PC-3 (cell line): ENCODE data around the gene SRXN1. TPM values are rescaled to one million over a fixed set of nuclear protein-coding genes. Genes with fewer than 3 reads are reported as not detected.

Experiments
- ATAC-seq: fragments of 200-7000 bp; cut with Tn5 transposase; 2 replicates; pipeline ENCODE4 v1.9.1; 2020; ENCODE audit warnings: mild to moderate bottlenecking, moderate library complexity
- BruUV-seq: library from RNA; stranded (reverse); fragments of 400-500 nt; replicated peaks from 2 replicates; lab custom pipeline; 2021; lab: Mats Ljungman, UMichigan
- CTCF ChIA-PET: fragments of 300-600 bp; sonication (Branson Sonifier 250); formaldehyde crosslinking; loops from one replicate; lab custom pipeline; 2022; ENCODE audit warnings: antibody characterized with exemption; lab: Charles Lee
- POLR2A ChIA-PET: fragments of 300-600 bp; sonication (Branson Sonifier 250); formaldehyde crosslinking; loops from one replicate; lab custom pipeline; 2022; ENCODE audit warnings: antibody characterized with exemption; ENCODE audit not compliant: unreplicated experiment; lab: Charles Lee
- DNase-seq: peaks from one replicate; pipeline ENCODE4 v3.0.0-alpha.2; 2015
- H2AFZ ChIP-seq: fragments of 300-600 bp; sonication (generic); 2 replicates; pipeline ENCODE4 v1.6.0; 2016; ENCODE audit warnings: antibody characterized with exemption, low read length
- H3F3A ChIP-seq: fragments of 300-600 bp; sonication (generic); one replicate; pipeline ENCODE4 v1.6.0; 2017; ENCODE audit warnings: antibody characterized with exemption, low read length, control low read depth, mild to moderate bottlenecking; ENCODE audit not compliant: unreplicated experiment
- H3K27ac ChIP-seq: fragments of 300-600 bp; sonication (generic); 2 replicates; pipeline ENCODE4 v1.5.1; 2016; ENCODE audit warnings: mild to moderate bottlenecking, low read length
- H3K27me3 ChIP-seq: fragments of 300-600 bp; sonication (generic); 2 replicates; pipeline ENCODE4 v1.6.1; 2016; ENCODE audit warnings: low read length, mixed read lengths
- H3K36me3 ChIP-seq: fragments of 300-600 bp; sonication (generic); 2 replicates; pipeline ENCODE4 v1.6.1; 2016; ENCODE audit warnings: low read depth, mixed run types, low read length, mixed read lengths
- H3K4me1 ChIP-seq: fragments of 300-600 bp; sonication (generic); 2 replicates; pipeline ENCODE4 v1.5.1; 2016; ENCODE audit warnings: low read length; ENCODE audit not compliant: insufficient read depth
- H3K4me2 ChIP-seq: fragments of 300-600 bp; sonication (generic); 2 replicates; pipeline ENCODE4 v1.6.0; 2016; ENCODE audit warnings: low read length
- H3K4me3 ChIP-seq: fragments of 300-600 bp; sonication (generic); 2 replicates; pipeline ENCODE4 v1.5.1; 2016; ENCODE audit warnings: mild to moderate bottlenecking, low read length, mixed read lengths
- H3K79me2 ChIP-seq: fragments of 300-600 bp; sonication (generic); 2 replicates; pipeline ENCODE4 v1.6.1; 2017; ENCODE audit warnings: low read length, mixed read lengths
- H3K9ac ChIP-seq: fragments of 300-600 bp; sonication (generic); 2 replicates; pipeline ENCODE4 v1.6.0; 2016; ENCODE audit warnings: mild to moderate bottlenecking, low read length
- H3K9me2 ChIP-seq: fragments of 300-600 bp; sonication (generic); replicated peaks from 2 replicates; pipeline ENCODE4 v1.6.1; 2016; ENCODE audit warnings: mixed run types, low read length, mixed read lengths
- H3K9me3 ChIP-seq: fragments of 300-600 bp; sonication (generic); 2 replicates; pipeline ENCODE4 v1.6.1; 2016; ENCODE audit warnings: low read length, mixed read lengths
- H4K20me1 ChIP-seq: fragments of 300-600 bp; sonication (generic); 2 replicates; pipeline ENCODE4 v1.6.1; 2016; ENCODE audit warnings: low read length, mixed read lengths
- EZH2 ChIP-seq: fragments of 300-600 bp; sonication (generic); IDR thresholded peaks from one replicate; pipeline ENCODE4 v1.6.1; 2017; ENCODE audit warnings: antibody characterized with exemption, mild to moderate bottlenecking, low read length; ENCODE audit not compliant: unreplicated experiment
- EZH2phosphoT487 ChIP-seq: fragments of 300-600 bp; sonication (generic); IDR thresholded peaks from 2 replicates; pipeline ENCODE4 v1.6.1; 2018; ENCODE audit warnings: mild to moderate bottlenecking, antibody characterized with exemption, low read length, borderline replicate concordance
- intact Hi-C: fragments of 100-400 bp; cut with micrococcal nuclease; formaldehyde crosslinking; loops from 2 replicates; pipeline ENCODE4 v1.9.0; 2023
- total RNA-seq: library from RNA; depleted of rRNA; stranded (reverse); fragments of >200 nt; gene quantifications from 2 replicates; pipeline ENCODE4 v1.2.3, GENCODE V29; 2014
- TF ChIP-seq, protein P1 (sequence below): fragments of 300-600 bp; sonication (generic); conservative IDR thresholded peaks from 2 replicates; pipeline ENCODE4 v1.5.1; 2017; ENCODE audit warnings: antibody characterized with exemption, low read depth, mild to moderate bottlenecking, low read length

The SRXN1 gene
- total RNA-seq, 1 experiment from 2014 or later, result 105 TPM

- H4K20me1 ChIP-seq, result no peaks in the 10 kb centered on the region
- TF ChIP-seq EZH2phosphoT487, result no peak
- TF ChIP-seq, protein P1, sequence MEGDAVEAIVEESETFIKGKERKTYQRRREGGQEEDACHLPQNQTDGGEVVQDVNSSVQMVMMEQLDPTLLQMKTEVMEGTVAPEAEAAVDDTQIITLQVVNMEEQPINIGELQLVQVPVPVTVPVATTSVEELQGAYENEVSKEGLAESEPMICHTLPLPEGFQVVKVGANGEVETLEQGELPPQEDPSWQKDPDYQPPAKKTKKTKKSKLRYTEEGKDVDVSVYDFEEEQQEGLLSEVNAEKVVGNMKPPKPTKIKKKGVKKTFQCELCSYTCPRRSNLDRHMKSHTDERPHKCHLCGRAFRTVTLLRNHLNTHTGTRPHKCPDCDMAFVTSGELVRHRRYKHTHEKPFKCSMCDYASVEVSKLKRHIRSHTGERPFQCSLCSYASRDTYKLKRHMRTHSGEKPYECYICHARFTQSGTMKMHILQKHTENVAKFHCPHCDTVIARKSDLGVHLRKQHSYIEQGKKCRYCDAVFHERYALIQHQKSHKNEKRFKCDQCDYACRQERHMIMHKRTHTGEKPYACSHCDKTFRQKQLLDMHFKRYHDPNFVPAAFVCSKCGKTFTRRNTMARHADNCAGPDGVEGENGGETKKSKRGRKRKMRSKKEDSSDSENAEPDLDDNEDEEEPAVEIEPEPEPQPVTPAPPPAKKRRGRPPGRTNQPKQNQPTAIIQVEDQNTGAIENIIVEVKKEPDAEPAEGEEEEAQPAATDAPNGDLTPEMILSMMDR, result no peak
- no peak overlapping the region for H2AFZ ChIP-seq
- ChIA-PET CTCF (no interaction called here), POLR2A (no interaction called here)
- no peaks in the 10 kb centered on the region for H3K36me3 ChIP-seq
- no peak overlapping the region for H3K4me2 ChIP-seq
- no peak overlapping the region for H3K4me3 ChIP-seq
- no TSS peak for BruUV-seq
- no peaks in the 10 kb centered on the region for H3F3A ChIP-seq
- H3K79me2 ChIP-seq, result no peaks in the 10 kb centered on the region
- ATAC-seq, result no peak
- intact Hi-C loops, result no loop called here
- peaks cover 75% of the 10 kb centered on the region for H3K27me3 ChIP-seq
- no peaks in the 10 kb centered on the region for H3K4me1 ChIP-seq
- H3K9me2 ChIP-seq, result no peaks in the 10 kb centered on the region
- H3K9me3 ChIP-seq, result no peaks in the 10 kb centered on the region
- H3K9ac ChIP-seq, result no peak overlapping the region
- no peak for DNase-seq
- H3K27ac ChIP-seq, result no peak overlapping the region
These were observed 35.8 kb upstream of the SRXN1 start for GRCh38 chr20:688809-689212.

DNA sequence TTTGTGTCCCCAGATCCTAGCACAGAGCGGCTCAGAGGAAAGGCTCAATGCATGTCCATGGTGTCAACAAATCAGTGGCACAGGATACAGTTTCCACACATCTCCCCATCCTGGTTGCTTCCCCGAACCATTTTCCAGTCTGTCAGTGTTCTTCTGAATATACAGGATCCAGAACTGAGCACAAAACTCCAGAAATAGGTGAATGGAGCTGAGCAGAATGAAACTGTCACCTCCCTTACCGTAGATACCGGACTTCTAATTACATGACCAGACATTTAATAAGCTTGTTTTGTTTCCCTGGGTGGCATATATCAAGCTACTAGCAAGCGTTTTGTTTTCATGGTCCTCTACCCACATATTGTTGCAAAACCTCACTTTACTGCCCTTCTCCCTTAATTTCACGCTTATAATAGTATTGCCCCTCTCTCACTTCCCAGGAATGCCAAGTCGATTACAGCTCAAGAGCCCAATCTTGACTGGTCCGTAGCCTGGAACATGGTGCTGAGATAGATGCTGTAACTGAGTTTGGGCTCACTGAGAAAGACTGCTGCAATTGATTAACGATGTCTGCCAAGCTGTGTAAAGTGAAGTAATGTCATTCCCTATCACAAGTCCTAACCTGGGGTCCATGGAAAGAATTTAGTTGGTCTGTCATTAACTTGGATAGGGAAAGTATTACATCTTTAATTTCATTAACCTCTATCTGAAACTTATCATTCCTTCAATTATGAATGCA is 34.6 kb upstream of the SRXN1 start:
- intact Hi-C loops, result no loop called here
- Histone ChIP-seq H3K27ac (no peak overlapping the region), H2AFZ (no peak overlapping the region), H3K4me3 (no peak overlapping the region), H3K4me2 (no peak overlapping the region), H3K9me3 (no peaks in the 10 kb centered on the region), H3K4me1 (no peaks in the 10 kb centered on the region), H4K20me1 (no peaks in the 10 kb centered on the region), H3K9me2 (no peaks in the 10 kb centered on the region), H3F3A (no peaks in the 10 kb centered on the region), H3K27me3 (peaks cover 72% of the 10 kb centered on the region), H3K36me3 (no peaks in the 10 kb centered on the region), H3K79me2 (no peaks in the 10 kb centered on the region), H3K9ac (no peak overlapping the region)
- ATAC-seq (no peak), DNase-seq (no peak)
- TF ChIP-seq, protein P1, result no peak
- no peak for TF ChIP-seq EZH2
- no peak for TF ChIP-seq EZH2phosphoT487
- no TSS peak for BruUV-seq
- POLR2A ChIA-PET, result no interaction called here
- CTCF ChIA-PET, result no interaction called here

DNA sequence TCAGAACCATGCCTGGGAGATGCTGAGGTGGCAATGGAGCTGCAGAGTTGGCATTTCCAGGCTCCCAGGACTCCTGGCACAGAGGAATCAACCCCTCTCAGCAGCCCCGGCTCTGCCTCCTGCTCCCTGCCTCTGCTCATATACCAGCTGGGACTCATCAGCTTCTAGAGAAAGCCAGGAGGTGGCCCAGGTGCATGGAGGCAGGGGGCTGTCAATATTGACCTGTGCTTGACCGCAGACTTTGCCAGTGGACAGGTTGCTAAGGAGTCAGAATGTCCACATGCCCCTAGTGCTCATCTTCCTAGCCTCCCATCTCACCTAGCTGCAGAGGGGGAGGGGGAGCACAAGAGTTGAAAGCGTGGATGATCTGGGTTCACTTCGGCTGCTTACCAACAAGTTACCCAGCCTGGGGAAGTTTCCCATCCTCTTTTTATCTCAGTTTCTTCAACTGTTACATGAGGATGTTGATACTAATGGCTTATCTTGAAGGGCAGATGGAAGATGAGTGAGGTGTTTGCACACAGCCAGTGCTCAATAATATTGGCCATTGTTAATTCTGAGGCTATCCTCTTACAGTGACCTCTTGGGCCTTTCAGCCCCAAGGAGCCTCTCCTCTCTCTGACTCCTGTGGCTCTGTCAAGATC is 31.8 kb upstream of the SRXN1 start:
- ChIA-PET POLR2A (no interaction called here), CTCF (no interaction called here)
- TF ChIP-seq EZH2phosphoT487 (no peak), EZH2 (no peak)
- TF ChIP-seq, protein P1, result no peak
- no peak overlapping the region for H3K27ac ChIP-seq
- peaks cover 74% of the 10 kb centered on the region for H3K27me3 ChIP-seq
- H3K9me2 ChIP-seq, result no peaks in the 10 kb centered on the region
- H3K79me2 ChIP-seq, result no peaks in the 10 kb centered on the region
- no peak overlapping the region for H3K4me3 ChIP-seq
- no peaks in the 10 kb centered on the region for H3K9me3 ChIP-seq
- no peak overlapping the region for H3K9ac ChIP-seq
- H3F3A ChIP-seq, result no peaks in the 10 kb centered on the region
- no peak overlapping the region for H2AFZ ChIP-seq
- no peaks in the 10 kb centered on the region for H3K4me1 ChIP-seq
- ATAC-seq (no peak), DNase-seq (no peak)
- no peak overlapping the region for H3K4me2 ChIP-seq
- no peaks in the 10 kb centered on the region for H4K20me1 ChIP-seq
- intact Hi-C loops, result no loop called here
- no TSS peak for BruUV-seq
- H3K36me3 ChIP-seq, result no peaks in the 10 kb centered on the region
